ENCODE data around the gene CMIP.

Gene CMIP

GRCh38 chr16:81612351-81613163 is 167.9 kb downstream of the CMIP start:
- Histone ChIP-seq H3K79me2 (ENCODE audit: insufficient read depth, low read length) (no peaks in the 10 kb centered on the region), H3K27ac (ENCODE audit: low read depth, low read length) (no peak overlapping the region), H3K27me3 (ENCODE audit: low read length) (no peaks in the 10 kb centered on the region), H2AFZ (ENCODE audit: low read depth, low read length, severe bottlenecking) (no peak overlapping the region), H3K36me3 (ENCODE audit: low read length) (no peaks in the 10 kb centered on the region), H3K4me3 (ENCODE audit: insufficient read depth, low read length, poor library complexity, severe bottlenecking) (no peak overlapping the region), H4K20me1 (ENCODE audit: low read depth, low read length) (no peaks in the 10 kb centered on the region), H3K4me2 (ENCODE audit: low read depth, low read length, poor library complexity, severe bottlenecking) (no peak overlapping the region), H3K9me3 (ENCODE audit: insufficient read depth, low read length) (no peaks in the 10 kb centered on the region), H3F3A (ENCODE audit: insufficient read depth) (no peaks in the 10 kb centered on the region), H3K9ac (ENCODE audit: low read length) (no peak overlapping the region), H3K9me2 (replicated peaks; ENCODE audit: insufficient read depth, low read length) (no peaks in the 10 kb centered on the region)
- no peak for TF ChIP-seq CTCF (IDR thresholded peaks at IDR 0.05; ENCODE audit: insufficient read depth, low read length, poor library complexity, severe bottlenecking)
- TF ChIP-seq EZH2phosphoT487 (conservative IDR thresholded peaks at IDR 0.05; ENCODE audit: low read length), result no peak

- Histone ChIP-seq H2AFZ (ENCODE audit: low read depth, low read length, severe bottlenecking) (no peak overlapping the region), H3K9ac (ENCODE audit: low read length) (no peak overlapping the region), H3K36me3 (ENCODE audit: low read length) (no peaks in the 10 kb centered on the region), H3K27me3 (ENCODE audit: low read length) (no peaks in the 10 kb centered on the region), H3K4me2 (ENCODE audit: low read depth, low read length, poor library complexity, severe bottlenecking) (no peak overlapping the region), H3K27ac (ENCODE audit: low read depth, low read length) (no peak overlapping the region), H4K20me1 (ENCODE audit: low read depth, low read length) (no peaks in the 10 kb centered on the region), H3K9me3 (ENCODE audit: insufficient read depth, low read length) (no peaks in the 10 kb centered on the region), H3K4me3 (ENCODE audit: insufficient read depth, low read length, poor library complexity, severe bottlenecking) (no peak overlapping the region), H3K9me2 (replicated peaks; ENCODE audit: insufficient read depth, low read length) (no peaks in the 10 kb centered on the region), H3K79me2 (ENCODE audit: insufficient read depth, low read length) (no peaks in the 10 kb centered on the region), H3F3A (ENCODE audit: insufficient read depth) (no peaks in the 10 kb centered on the region)
- TF ChIP-seq EZH2phosphoT487 (conservative IDR thresholded peaks at IDR 0.05; ENCODE audit: low read length) (no peak), CTCF (IDR thresholded peaks at IDR 0.05; ENCODE audit: insufficient read depth, low read length, poor library complexity, severe bottlenecking) (no peak)
Measured at GRCh38 chr16:81614171-81614570, 169.6 kb downstream of the CMIP start.

- no peaks in the 10 kb centered on the region for H3K9me3 ChIP-seq (ENCODE audit: insufficient read depth, low read length)
- H3K79me2 ChIP-seq (ENCODE audit: insufficient read depth, low read length), result no peaks in the 10 kb centered on the region
- H4K20me1 ChIP-seq (ENCODE audit: low read depth, low read length), result no peaks in the 10 kb centered on the region
- H3K27ac ChIP-seq (ENCODE audit: low read depth, low read length), result no peak overlapping the region
- no peak overlapping the region for H3K4me3 ChIP-seq (ENCODE audit: insufficient read depth, low read length, poor library complexity, severe bottlenecking)
- H3F3A ChIP-seq (ENCODE audit: insufficient read depth), result no peaks in the 10 kb centered on the region
- TF ChIP-seq EZH2phosphoT487 (conservative IDR thresholded peaks at IDR 0.05; ENCODE audit: low read length) (no peak), CTCF (IDR thresholded peaks at IDR 0.05; ENCODE audit: insufficient read depth, low read length, poor library complexity, severe bottlenecking) (no peak)
- no peaks in the 10 kb centered on the region for H3K36me3 ChIP-seq (ENCODE audit: low read length)
- H3K9me2 ChIP-seq (replicated peaks; ENCODE audit: insufficient read depth, low read length), result no peaks in the 10 kb centered on the region
- H3K4me2 ChIP-seq (ENCODE audit: low read depth, low read length, poor library complexity, severe bottlenecking), result no peak overlapping the region
- H2AFZ ChIP-seq (ENCODE audit: low read depth, low read length, severe bottlenecking), result no peak overlapping the region
- no peaks in the 10 kb centered on the region for H3K27me3 ChIP-seq (ENCODE audit: low read length)
- H3K9ac ChIP-seq (ENCODE audit: low read length), result no peak overlapping the region
Measured at GRCh38 chr16:81614654-81615359, 170.2 kb downstream of the CMIP start.
